H9 (cell line): ENCODE results near the gene CTU2. TPM values are rescaled to one million over a fixed set of nuclear protein-coding genes. Genes with fewer than 3 reads are reported as not detected.

Source experiments
- DNase-seq: peaks from one replicate; pipeline ENCODE4 v3.0.0-alpha.2; 2017
- H2AFZ ChIP-seq: one replicate; pipeline ENCODE4 v1.6.1; 2013; ENCODE audit warnings: mild to moderate bottlenecking, low read length, control low read depth, moderate library complexity
- H2AK5ac ChIP-seq: 2 replicates; pipeline ENCODE4 v1.6.1; 2013; ENCODE audit warnings: low read length, control low read depth, mixed read lengths; ENCODE audit not compliant: insufficient read length
- H2BK120ac ChIP-seq: one replicate; pipeline ENCODE4 v1.6.1; 2013; ENCODE audit warnings: low read depth, mild to moderate bottlenecking, low read length, control low read depth, inconsistent platforms; ENCODE audit not compliant: poor library complexity, severe bottlenecking
- H2BK12ac ChIP-seq: 2 replicates; pipeline ENCODE4 v1.6.1; 2013; ENCODE audit warnings: low read length, control low read depth, mixed read lengths, low read depth; ENCODE audit not compliant: insufficient read length
- H2BK15ac ChIP-seq: 2 replicates; pipeline ENCODE4 v1.6.1; 2013; ENCODE audit warnings: low read depth, low read length, control low read depth
- H2BK20ac ChIP-seq: one replicate; pipeline ENCODE4 v1.6.1; 2013; ENCODE audit warnings: low read depth, mild to moderate bottlenecking, low read length, control low read depth, inconsistent platforms; ENCODE audit not compliant: poor library complexity, severe bottlenecking
- H2BK5ac ChIP-seq: 2 replicates; pipeline ENCODE4 v1.6.1; 2013; ENCODE audit warnings: low read length, control low read depth, mixed read lengths; ENCODE audit not compliant: insufficient read length
- H3K14ac ChIP-seq: 2 replicates; pipeline ENCODE4 v1.6.1; 2013; ENCODE audit warnings: low read length, control low read depth; ENCODE audit not compliant: insufficient read depth
- H3K18ac ChIP-seq: 2 replicates; pipeline ENCODE4 v1.6.1; 2013; ENCODE audit warnings: low read depth, mild to moderate bottlenecking, mixed read lengths, low read length, control low read depth; ENCODE audit not compliant: insufficient read length
- H3K23ac ChIP-seq: 2 replicates; pipeline ENCODE4 v1.6.1; 2013; ENCODE audit warnings: low read length, control low read depth, mixed read lengths, low read depth; ENCODE audit not compliant: insufficient read length
- H3K23me2 ChIP-seq: 2 replicates; pipeline ENCODE4 v1.6.1; 2013; ENCODE audit warnings: low read depth, mild to moderate bottlenecking, mixed read lengths, low read length, control low read depth; ENCODE audit not compliant: insufficient read length, poor library complexity, severe bottlenecking
- H3K27ac ChIP-seq: 2 replicates; pipeline ENCODE4 v1.5.1; 2013; ENCODE audit warnings: low read length, control low read depth, mixed read lengths, low read depth; ENCODE audit not compliant: insufficient read length
- H3K27me3 ChIP-seq: 2 replicates; pipeline ENCODE4 v1.6.1; 2013; ENCODE audit warnings: low read length, control low read depth, inconsistent platforms; ENCODE audit not compliant: insufficient read depth
- H3K4ac ChIP-seq: 2 replicates; pipeline ENCODE4 v1.6.1; 2013; ENCODE audit warnings: low read depth, mild to moderate bottlenecking, control low read depth, inconsistent platforms, low read length, moderate library complexity
- H3K4me1 ChIP-seq: 2 replicates; pipeline ENCODE4 v1.6.1; 2013; ENCODE audit warnings: low read length, control low read depth, inconsistent platforms; ENCODE audit not compliant: insufficient read depth
- H3K4me2 ChIP-seq: 2 replicates; pipeline ENCODE4 v1.6.1; 2013; ENCODE audit warnings: low read length, control low read depth, mixed read lengths; ENCODE audit not compliant: insufficient read length, insufficient read depth
- H3K56ac ChIP-seq: 2 replicates; pipeline ENCODE4 v1.6.1; 2013; ENCODE audit warnings: low read depth, mild to moderate bottlenecking, mixed read lengths, low read length, control low read depth; ENCODE audit not compliant: insufficient read length
- H3K79me1 ChIP-seq: 2 replicates; pipeline ENCODE4 v1.6.1; 2013; ENCODE audit warnings: low read depth, mild to moderate bottlenecking, moderate library complexity, low read length, control low read depth, inconsistent platforms; ENCODE audit not compliant: insufficient read depth, poor library complexity, severe bottlenecking
- H3K79me2 ChIP-seq: 2 replicates; pipeline ENCODE4 v1.6.1; 2013; ENCODE audit warnings: low read length, control low read depth, inconsistent platforms; ENCODE audit not compliant: insufficient read depth
- H3K9ac ChIP-seq: 2 replicates; pipeline ENCODE4 v1.6.1; 2013; ENCODE audit warnings: low read length, control low read depth, mixed read lengths; ENCODE audit not compliant: insufficient read length; ENCODE audit errors: extremely low read depth
- H3K9me3 ChIP-seq: one replicate; pipeline ENCODE4 v1.6.1; 2013; ENCODE audit warnings: low read depth, low read length, inconsistent platforms; ENCODE audit not compliant: control insufficient read depth
- H3T11ph ChIP-seq: one replicate; pipeline ENCODE4 v1.6.1; 2013; ENCODE audit warnings: mild to moderate bottlenecking, low read length, control low read depth, inconsistent platforms
- H4K20me1 ChIP-seq: one replicate; pipeline ENCODE4 v1.6.1; 2013; ENCODE audit not compliant: control insufficient read depth, insufficient read length, insufficient read depth
- H4K5ac ChIP-seq: 2 replicates; pipeline ENCODE4 v1.6.1; 2013; ENCODE audit warnings: low read depth, mild to moderate bottlenecking, mixed read lengths, low read length, control low read depth; ENCODE audit not compliant: insufficient read length
- H4K8ac ChIP-seq: replicated peaks from 2 replicates; pipeline ENCODE4 v1.6.1; 2013; ENCODE audit warnings: low read length, control low read depth, mixed read lengths, low read depth; ENCODE audit not compliant: insufficient read length
- H4K91ac ChIP-seq: 2 replicates; pipeline ENCODE4 v1.6.1; 2013; ENCODE audit warnings: low read depth, mild to moderate bottlenecking, moderate library complexity, mixed read lengths, low read length, control low read depth; ENCODE audit not compliant: insufficient read length
- H3K27ac Mint-ChIP-seq, 3 experiments: 2 replicates in 2 of 3; 3 replicates in 1 of 3; pipeline ENCODE4 v1.8.0; 2020 to 2021; ENCODE audit warnings: mixed read lengths in 3 of 3, mild to moderate bottlenecking in 1 of 3, moderate library complexity in 1 of 3
- H3K27me3 Mint-ChIP-seq: 2 replicates; pipeline ENCODE4 v1.8.0; 2021; ENCODE audit warnings: low read depth, mild to moderate bottlenecking, moderate library complexity, mixed read lengths
- H3K36me3 Mint-ChIP-seq, 3 experiments: 2 replicates in 2 of 3; 3 replicates in 1 of 3; pipeline ENCODE4 v1.8.0; 2020 to 2021; ENCODE audit warnings: low read depth in 3 of 3, mixed read lengths in 3 of 3; ENCODE audit not compliant: insufficient read depth in 1 of 3
- H3K4me1 Mint-ChIP-seq, 2 experiments: 2 replicates each; pipeline ENCODE4 v1.8.0; 2020; ENCODE audit warnings: mixed read lengths in 2 of 2
- H3K4me3 Mint-ChIP-seq, 2 experiments: 2 replicates in 1 of 2; 3 replicates in 1 of 2; pipeline ENCODE4 v1.8.0; 2020 to 2021; ENCODE audit warnings: mild to moderate bottlenecking in 2 of 2, mixed read lengths in 2 of 2, moderate library complexity in 1 of 2
- H3K9me3 Mint-ChIP-seq, 2 experiments: 2 replicates in 1 of 2; 3 replicates in 1 of 2; pipeline ENCODE4 v1.8.0; 2020; ENCODE audit warnings: mild to moderate bottlenecking in 2 of 2, mixed read lengths in 2 of 2, moderate library complexity in 1 of 2
- WGBS: extraction: QIAGEN DNeasy Blood & Tissue Kit; methylation state at CpG from one replicate; pipeline ENCODE4 v1.1.7; 2013; ENCODE audit warnings: missing lambda C conversion rate, low lambda C conversion rate, mixed read lengths; ENCODE audit not compliant: insufficient read length; ENCODE audit errors: extremely low coverage; 5-methylcytosine and 5-hydroxymethylcytosine counted together
- total RNA-seq: library from RNA; stranded (reverse); gene quantifications from 2 replicates; pipeline ENCODE4 v1.2.1, GENCODE V29; 2021
- TF ChIP-seq, protein P1 (sequence below): fragments of 200-600 bp; sonication (generic); conservative IDR thresholded peaks from 3 replicates; pipeline ENCODE4 v1.8.0; 2021; ENCODE audit warnings: antibody characterized with exemption, mild to moderate bottlenecking

The CTU2 gene
- total RNA-seq, 1 experiment from 2014 or later, result 32.8 TPM

GRCh38 chr16:88686439-88687253 is 19.7 kb upstream of the CTU2 start, which contains the start of gene SNAI3:
TSS of gene SNAI3 (minus strand) at chr16:88686507. CDS start at chr16:88686406, 101 bp downstream.
- Histone ChIP-seq H3K4me1 (no peaks in the 10 kb centered on the region), H2BK5ac (no peak within 1 kb of the TSS), H3K79me1 (no peaks in the 10 kb centered on the region), H4K91ac (no peak within 1 kb of the TSS), H3K18ac (no peak within 1 kb of the TSS), H3T11ph (no peak within 1 kb of the TSS), H3K9ac (no peak within 1 kb of the TSS), H2BK20ac (no peak within 1 kb of the TSS), H2BK120ac (no peak within 1 kb of the TSS), H3K4me2 (peak within 1 kb of the TSS; percentile 48), H2AK5ac (no peak within 1 kb of the TSS), H4K5ac (no peak within 1 kb of the TSS), H3K27ac (no peak within 1 kb of the TSS), H2BK12ac (no peak within 1 kb of the TSS), H2AFZ (no peak within 1 kb of the TSS), H3K9me3 (no peaks in the 10 kb centered on the region), H4K20me1 (no peaks in the 10 kb centered on the region), H3K23me2 (peaks cover 12% of the 10 kb centered on the region), H3K56ac (no peak within 1 kb of the TSS), H2BK15ac (no peak within 1 kb of the TSS), H3K79me2 (no peaks in the 10 kb centered on the region), H3K23ac (no peak within 1 kb of the TSS), H4K8ac (no peak within 1 kb of the TSS), H3K14ac (no peak within 1 kb of the TSS), H3K4ac (no peak within 1 kb of the TSS), H3K27me3 (no peaks in the 10 kb centered on the region; the same call in 1 of the 2 replicates)
- no peaks in the 10 kb centered on the region for H3K9me3 Mint-ChIP-seq
- WGBS, result no CpG with 5 or more reads among the region's 65 CpGs
- peak; percentile 92 for DNase-seq
- TF ChIP-seq, protein P1, sequence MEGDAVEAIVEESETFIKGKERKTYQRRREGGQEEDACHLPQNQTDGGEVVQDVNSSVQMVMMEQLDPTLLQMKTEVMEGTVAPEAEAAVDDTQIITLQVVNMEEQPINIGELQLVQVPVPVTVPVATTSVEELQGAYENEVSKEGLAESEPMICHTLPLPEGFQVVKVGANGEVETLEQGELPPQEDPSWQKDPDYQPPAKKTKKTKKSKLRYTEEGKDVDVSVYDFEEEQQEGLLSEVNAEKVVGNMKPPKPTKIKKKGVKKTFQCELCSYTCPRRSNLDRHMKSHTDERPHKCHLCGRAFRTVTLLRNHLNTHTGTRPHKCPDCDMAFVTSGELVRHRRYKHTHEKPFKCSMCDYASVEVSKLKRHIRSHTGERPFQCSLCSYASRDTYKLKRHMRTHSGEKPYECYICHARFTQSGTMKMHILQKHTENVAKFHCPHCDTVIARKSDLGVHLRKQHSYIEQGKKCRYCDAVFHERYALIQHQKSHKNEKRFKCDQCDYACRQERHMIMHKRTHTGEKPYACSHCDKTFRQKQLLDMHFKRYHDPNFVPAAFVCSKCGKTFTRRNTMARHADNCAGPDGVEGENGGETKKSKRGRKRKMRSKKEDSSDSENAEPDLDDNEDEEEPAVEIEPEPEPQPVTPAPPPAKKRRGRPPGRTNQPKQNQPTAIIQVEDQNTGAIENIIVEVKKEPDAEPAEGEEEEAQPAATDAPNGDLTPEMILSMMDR, result no peak
- H3K27me3 Mint-ChIP-seq, result peaks cover 39% of the 10 kb centered on the region
- H3K27ac Mint-ChIP-seq, result no peak within 1 kb of the TSS; a peak in 1 of 7 replicates
- no peaks in the 10 kb centered on the region for H3K36me3 Mint-ChIP-seq
- peaks cover 19 to 26% of the 10 kb centered on the region in 2 experiments for H3K4me1 Mint-ChIP-seq
- H3K4me3 Mint-ChIP-seq, result peak within 1 kb of the TSS; percentile 75 to 83
